DOHH2 (cell line): ENCODE data around the gene APBB1.

ENCODE experiments used
- CTCF ChIP-seq: fragments of 200-600 bp; sonication (generic); IDR thresholded peaks from one replicate; pipeline ENCODE4 v1.5.1; 2014; ENCODE audit warnings: antibody characterized with exemption, mild to moderate bottlenecking, low read depth, low read length; ENCODE audit not compliant: poor library complexity, severe bottlenecking
- EZH2phosphoT487 ChIP-seq: fragments of 200-600 bp; sonication (generic); IDR thresholded peaks from 2 replicates; pipeline ENCODE4 v1.6.1; 2017; ENCODE audit warnings: borderline replicate concordance, mild to moderate bottlenecking, antibody characterized with exemption, low read length, moderate library complexity, mixed read lengths

GRCh38 chr11:6437423-6437822 lies 18.5 kb upstream of the APBB1 start:
- TF ChIP-seq CTCF: no peak
- TF ChIP-seq EZH2phosphoT487: no peak
